ENCODE data around the gene DUSP22.

DNA sequence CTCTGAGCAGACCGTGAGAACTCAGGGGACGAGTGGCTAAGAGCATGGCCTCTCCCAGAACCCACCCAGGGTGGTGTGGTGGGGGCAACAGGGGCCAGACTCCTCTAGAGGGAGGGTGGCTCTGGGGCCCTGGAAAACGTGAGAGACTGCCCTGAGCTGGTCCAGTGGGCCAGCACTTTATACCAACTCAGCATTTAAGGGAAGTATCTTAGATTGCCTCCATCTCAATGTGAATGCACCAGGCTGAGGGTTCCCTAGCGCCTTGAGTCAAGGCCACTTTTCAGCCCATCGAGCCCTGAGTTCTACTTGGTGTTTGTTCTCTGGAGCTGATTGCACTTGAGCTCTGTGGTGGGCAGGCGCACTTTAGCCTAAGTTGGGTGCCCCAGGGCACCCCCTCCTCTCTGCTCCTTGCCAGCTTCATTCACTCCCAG is 57.2 kb downstream of the DUSP22 start:
- TF ChIP-seq, protein P1, sequence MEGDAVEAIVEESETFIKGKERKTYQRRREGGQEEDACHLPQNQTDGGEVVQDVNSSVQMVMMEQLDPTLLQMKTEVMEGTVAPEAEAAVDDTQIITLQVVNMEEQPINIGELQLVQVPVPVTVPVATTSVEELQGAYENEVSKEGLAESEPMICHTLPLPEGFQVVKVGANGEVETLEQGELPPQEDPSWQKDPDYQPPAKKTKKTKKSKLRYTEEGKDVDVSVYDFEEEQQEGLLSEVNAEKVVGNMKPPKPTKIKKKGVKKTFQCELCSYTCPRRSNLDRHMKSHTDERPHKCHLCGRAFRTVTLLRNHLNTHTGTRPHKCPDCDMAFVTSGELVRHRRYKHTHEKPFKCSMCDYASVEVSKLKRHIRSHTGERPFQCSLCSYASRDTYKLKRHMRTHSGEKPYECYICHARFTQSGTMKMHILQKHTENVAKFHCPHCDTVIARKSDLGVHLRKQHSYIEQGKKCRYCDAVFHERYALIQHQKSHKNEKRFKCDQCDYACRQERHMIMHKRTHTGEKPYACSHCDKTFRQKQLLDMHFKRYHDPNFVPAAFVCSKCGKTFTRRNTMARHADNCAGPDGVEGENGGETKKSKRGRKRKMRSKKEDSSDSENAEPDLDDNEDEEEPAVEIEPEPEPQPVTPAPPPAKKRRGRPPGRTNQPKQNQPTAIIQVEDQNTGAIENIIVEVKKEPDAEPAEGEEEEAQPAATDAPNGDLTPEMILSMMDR (IDR thresholded peaks at IDR 0.05; ENCODE audit: low read depth, low read length, missing input control) = no peak
- TF ChIP-seq YY1 (IDR thresholded peaks at IDR 0.05) (no peak), TAF1 (conservative IDR thresholded peaks at IDR 0.05) (no peak), GABPA (IDR thresholded peaks at IDR 0.05 in 1 of 2, conservative IDR thresholded peaks at IDR 0.05 in 1 of 2) (no peak)
- TF ChIP-seq, protein P2, sequence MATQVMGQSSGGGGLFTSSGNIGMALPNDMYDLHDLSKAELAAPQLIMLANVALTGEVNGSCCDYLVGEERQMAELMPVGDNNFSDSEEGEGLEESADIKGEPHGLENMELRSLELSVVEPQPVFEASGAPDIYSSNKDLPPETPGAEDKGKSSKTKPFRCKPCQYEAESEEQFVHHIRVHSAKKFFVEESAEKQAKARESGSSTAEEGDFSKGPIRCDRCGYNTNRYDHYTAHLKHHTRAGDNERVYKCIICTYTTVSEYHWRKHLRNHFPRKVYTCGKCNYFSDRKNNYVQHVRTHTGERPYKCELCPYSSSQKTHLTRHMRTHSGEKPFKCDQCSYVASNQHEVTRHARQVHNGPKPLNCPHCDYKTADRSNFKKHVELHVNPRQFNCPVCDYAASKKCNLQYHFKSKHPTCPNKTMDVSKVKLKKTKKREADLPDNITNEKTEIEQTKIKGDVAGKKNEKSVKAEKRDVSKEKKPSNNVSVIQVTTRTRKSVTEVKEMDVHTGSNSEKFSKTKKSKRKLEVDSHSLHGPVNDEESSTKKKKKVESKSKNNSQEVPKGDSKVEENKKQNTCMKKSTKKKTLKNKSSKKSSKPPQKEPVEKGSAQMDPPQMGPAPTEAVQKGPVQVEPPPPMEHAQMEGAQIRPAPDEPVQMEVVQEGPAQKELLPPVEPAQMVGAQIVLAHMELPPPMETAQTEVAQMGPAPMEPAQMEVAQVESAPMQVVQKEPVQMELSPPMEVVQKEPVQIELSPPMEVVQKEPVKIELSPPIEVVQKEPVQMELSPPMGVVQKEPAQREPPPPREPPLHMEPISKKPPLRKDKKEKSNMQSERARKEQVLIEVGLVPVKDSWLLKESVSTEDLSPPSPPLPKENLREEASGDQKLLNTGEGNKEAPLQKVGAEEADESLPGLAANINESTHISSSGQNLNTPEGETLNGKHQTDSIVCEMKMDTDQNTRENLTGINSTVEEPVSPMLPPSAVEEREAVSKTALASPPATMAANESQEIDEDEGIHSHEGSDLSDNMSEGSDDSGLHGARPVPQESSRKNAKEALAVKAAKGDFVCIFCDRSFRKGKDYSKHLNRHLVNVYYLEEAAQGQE (IDR thresholded peaks at IDR 0.05) = no peak
- TF ChIP-seq, protein P3, sequence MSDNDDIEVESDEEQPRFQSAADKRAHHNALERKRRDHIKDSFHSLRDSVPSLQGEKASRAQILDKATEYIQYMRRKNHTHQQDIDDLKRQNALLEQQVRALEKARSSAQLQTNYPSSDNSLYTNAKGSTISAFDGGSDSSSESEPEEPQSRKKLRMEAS (IDR thresholded peaks at IDR 0.05) = no peak
